Ureter (tissue), 1 donor: ENCODE measurements around the gene CALHM3. TPM values are rescaled to one million over a fixed set of nuclear protein-coding genes. Genes with fewer than 3 reads are reported as not detected.
"Not testable (repeated sequence)": the region's sequence is repeated elsewhere in the genome, so short reads cannot be mapped to it uniquely, and the experiment has no call there.

Experiments
- DNase-seq: peaks from one replicate; pipeline ENCODE4 v3.0.0-alpha.2; 2020; ENCODE audit warnings: low spot score
- total RNA-seq: library from RNA; stranded (reverse); gene quantifications from one replicate; pipeline ENCODE4 v1.2.4, GENCODE V29; 2023
- donor health status: DM: yes; HTN: yes; CAD: no.

The CALHM3 gene
- not detected for total RNA-seq

- DNase-seq, result no peak
Measured at GRCh38 chr10:103479135-103479534, at the start of gene CALHM3. CALHM3 (minus strand) TSS chr10:103479240; CDS start chr10:103479032, 208 bp downstream.

- no peak for DNase-seq
Measured at GRCh38 chr10:103528549-103528948, 49.5 kb upstream of the CALHM3 start.

- DNase-seq, result not testable (repeated sequence)
Measured at GRCh38 chr10:103527476-103527875, 48.4 kb upstream of the CALHM3 start.

- no peak for DNase-seq
Measured at GRCh38 chr10:103525901-103526300, 46.9 kb upstream of the CALHM3 start.

GRCh38 chr10:103523683-103524082 lies 44.6 kb upstream of the CALHM3 start:
- DNase-seq, result no peak

- not testable (repeated sequence) for DNase-seq
Measured at GRCh38 chr10:103522006-103522405, 43.0 kb upstream of the CALHM3 start.

GRCh38 chr10:103519798-103520197 lies 40.8 kb upstream of the CALHM3 start:
- no peak for DNase-seq

- no peak for DNase-seq
Measured at GRCh38 chr10:103517234-103518085, 38.4 kb upstream of the CALHM3 start.

GRCh38 chr10:103514244-103514643 lies 35.2 kb upstream of the CALHM3 start:
- DNase-seq, result no peak

GRCh38 chr10:103513380-103514060 lies 34.5 kb upstream of the CALHM3 start:
- no peak for DNase-seq

GRCh38 chr10:103512591-103513379 lies 33.7 kb upstream of the CALHM3 start:
- DNase-seq, result no peak

GRCh38 chr10:103512166-103512565 lies 33.1 kb upstream of the CALHM3 start:
- DNase-seq, result no peak

GRCh38 chr10:103510791-103511752 lies 32.0 kb upstream of the CALHM3 start:
- no peak for DNase-seq

GRCh38 chr10:103510046-103510685 lies 31.1 kb upstream of the CALHM3 start:
- no peak for DNase-seq

- DNase-seq, result no peak
Measured at GRCh38 chr10:103507235-103508191, 28.5 kb upstream of the CALHM3 start.

GRCh38 chr10:103506061-103506460 lies 27.0 kb upstream of the CALHM3 start:
- no peak for DNase-seq

- DNase-seq, result no peak
Measured at GRCh38 chr10:103504181-103504783, 25.2 kb upstream of the CALHM3 start.

GRCh38 chr10:103503777-103504176 lies 24.7 kb upstream of the CALHM3 start:
- DNase-seq, result not testable (repeated sequence)
